NCI-H446 (cell line): ENCODE measurements around the gene USP43.
"Not testable (repeated sequence)": the region's sequence is repeated elsewhere in the genome, so short reads cannot be mapped to it uniquely, and the experiment has no call there.

ENCODE experiments used
- DNase-seq, 2 experiments: peaks; one replicate each; lab custom pipeline; 2025; lab: John Stamatoyannopoulos, UW

The USP43 gene, protein sequence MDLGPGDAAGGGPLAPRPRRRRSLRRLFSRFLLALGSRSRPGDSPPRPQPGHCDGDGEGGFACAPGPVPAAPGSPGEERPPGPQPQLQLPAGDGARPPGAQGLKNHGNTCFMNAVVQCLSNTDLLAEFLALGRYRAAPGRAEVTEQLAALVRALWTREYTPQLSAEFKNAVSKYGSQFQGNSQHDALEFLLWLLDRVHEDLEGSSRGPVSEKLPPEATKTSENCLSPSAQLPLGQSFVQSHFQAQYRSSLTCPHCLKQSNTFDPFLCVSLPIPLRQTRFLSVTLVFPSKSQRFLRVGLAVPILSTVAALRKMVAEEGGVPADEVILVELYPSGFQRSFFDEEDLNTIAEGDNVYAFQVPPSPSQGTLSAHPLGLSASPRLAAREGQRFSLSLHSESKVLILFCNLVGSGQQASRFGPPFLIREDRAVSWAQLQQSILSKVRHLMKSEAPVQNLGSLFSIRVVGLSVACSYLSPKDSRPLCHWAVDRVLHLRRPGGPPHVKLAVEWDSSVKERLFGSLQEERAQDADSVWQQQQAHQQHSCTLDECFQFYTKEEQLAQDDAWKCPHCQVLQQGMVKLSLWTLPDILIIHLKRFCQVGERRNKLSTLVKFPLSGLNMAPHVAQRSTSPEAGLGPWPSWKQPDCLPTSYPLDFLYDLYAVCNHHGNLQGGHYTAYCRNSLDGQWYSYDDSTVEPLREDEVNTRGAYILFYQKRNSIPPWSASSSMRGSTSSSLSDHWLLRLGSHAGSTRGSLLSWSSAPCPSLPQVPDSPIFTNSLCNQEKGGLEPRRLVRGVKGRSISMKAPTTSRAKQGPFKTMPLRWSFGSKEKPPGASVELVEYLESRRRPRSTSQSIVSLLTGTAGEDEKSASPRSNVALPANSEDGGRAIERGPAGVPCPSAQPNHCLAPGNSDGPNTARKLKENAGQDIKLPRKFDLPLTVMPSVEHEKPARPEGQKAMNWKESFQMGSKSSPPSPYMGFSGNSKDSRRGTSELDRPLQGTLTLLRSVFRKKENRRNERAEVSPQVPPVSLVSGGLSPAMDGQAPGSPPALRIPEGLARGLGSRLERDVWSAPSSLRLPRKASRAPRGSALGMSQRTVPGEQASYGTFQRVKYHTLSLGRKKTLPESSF

DNA sequence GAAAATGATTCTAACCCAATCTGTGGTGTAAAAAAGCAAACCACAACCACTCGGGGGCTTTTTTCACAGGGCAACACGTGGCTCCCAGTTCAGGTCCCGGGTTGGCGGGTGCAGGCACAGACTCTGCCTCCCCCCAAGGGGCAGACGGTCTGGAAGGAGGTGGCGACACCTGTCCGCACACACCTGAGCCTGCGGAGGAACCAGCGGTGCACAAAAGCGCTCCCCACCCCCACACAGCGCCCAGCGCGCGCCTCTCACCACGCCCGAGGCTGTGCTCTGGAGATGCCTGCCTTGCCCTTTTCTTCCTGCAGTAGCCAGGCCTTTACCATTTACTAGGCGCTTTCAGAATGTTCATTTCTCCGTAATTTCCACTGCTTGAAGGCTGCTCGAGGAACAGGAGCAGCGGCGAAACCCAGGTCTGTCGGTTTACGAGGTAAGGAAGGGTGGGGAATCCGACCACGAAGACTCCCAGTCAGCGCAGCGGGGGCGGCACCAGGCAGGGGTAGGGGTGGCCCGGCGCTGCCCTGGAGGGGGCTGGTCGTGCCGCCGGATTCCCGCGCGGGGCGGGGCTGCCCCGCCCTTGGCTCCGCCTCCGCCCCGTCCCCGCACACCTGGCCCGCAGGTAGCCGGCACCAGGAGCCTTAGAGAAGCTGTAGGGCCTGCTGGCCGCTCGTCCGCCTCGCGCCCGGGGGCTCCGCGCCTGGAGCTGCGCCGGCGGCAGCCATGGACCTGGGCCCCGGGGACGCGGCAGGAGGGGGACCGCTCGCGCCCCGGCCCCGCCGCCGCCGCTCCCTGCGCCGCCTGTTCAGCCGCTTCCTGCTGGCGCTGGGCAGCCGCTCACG, at the start of gene USP43:
TSS of gene USP43 (plus strand) at position 608 of the 842 bp plus-strand sequence. CDS start at position 724, 116 bp downstream.
- DNase-seq = no peak

DNA sequence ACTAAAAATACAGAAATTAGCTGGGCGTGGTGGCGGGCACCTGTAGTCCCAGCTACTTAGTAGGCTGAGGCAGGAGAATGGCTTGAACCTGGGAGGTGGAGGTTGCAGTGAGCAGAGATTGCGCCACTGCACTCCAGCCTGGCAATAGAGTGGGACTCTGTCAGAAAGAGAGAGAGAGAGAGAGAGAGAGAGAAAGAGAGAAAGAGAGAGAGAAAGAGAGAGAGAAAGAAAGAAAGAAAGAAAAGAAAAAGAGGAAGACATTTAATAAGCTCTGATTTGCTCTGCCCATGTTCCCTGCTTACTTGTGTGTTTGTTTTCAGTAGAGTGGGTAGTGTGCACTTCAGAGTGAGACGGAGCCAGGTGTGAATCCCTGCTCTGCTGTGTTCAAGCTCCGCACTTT, 47.7 kb upstream of the USP43 start:
- DNase-seq = not testable (repeated sequence)

DNA sequence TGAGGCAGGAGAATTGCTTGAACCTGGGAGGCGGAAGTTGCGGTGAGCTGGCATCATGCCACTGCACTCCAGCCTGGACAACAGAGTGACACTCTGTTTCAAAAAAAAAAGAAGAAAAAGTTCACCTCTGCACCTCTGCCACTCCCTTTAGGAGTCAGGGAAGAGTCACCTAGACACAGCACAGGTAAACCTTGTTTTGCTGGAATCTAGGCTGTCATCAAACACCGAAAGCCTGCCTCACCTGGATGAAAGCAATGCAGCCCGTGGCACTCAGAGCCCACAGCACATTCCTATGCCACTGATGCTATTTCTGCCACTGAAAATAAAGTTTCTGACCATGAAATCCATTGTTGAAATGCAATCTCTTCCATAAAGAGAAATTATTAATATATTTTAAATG, 46.7 kb upstream of the USP43 start:
- no peak for DNase-seq

DNA sequence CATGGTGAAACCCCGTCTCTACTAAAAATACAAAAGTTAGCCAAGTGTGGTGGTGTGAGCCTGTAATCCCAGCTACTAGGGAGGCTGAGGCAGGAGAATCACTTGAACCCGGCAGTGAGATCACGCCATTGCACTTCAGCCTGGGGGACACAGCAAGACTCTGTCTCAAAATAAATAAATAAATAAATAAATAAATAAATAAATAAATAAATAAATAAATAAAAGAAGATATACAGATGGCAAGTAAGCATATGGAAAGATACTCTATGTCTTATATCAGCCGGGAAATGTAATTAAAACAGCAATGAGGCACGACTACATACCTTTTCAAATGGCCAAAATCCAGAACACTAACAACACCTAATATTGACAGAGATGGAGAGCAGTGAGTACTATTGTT, 40.7 kb upstream of the USP43 start:
- DNase-seq = not testable (repeated sequence)

DNA sequence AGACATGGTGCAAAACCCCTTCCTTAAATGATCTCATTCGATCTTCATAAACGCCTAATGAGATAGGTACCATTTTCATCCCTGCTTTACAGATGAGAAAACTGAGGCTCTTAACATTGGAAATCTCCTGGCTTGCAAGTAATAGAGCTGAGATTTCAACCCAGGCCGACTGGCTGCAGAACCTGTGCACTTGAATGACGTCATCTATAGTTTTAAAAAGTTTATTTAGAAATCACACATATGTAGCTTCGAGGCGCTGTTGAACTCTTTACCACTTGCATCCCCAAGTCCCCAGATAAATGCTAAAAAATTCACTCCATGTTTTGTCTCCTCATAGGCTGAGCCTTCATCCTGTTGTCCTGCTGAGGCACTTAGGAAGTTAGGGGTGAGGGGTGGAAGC, 38.9 kb upstream of the USP43 start:
- DNase-seq = no peak

DNA sequence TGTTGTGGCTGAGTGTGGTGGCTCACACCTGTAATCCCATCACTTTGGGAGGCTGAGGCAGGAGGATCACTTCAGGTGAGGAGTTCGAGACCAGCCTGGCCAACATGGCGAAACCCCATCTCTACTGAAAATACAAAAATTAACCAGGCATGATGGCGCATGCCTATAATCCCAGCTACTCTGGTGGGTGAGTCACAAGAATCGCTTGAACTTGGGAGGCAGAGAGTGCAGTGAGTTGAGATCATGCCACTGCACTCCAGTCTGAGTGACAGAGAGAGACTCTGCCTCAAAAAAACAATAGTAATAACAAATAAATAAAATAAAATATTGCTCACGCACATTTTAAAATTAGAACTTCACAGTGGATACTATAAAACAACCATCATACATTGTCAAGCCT, 38.3 kb upstream of the USP43 start:
- not testable (repeated sequence) for DNase-seq

DNA sequence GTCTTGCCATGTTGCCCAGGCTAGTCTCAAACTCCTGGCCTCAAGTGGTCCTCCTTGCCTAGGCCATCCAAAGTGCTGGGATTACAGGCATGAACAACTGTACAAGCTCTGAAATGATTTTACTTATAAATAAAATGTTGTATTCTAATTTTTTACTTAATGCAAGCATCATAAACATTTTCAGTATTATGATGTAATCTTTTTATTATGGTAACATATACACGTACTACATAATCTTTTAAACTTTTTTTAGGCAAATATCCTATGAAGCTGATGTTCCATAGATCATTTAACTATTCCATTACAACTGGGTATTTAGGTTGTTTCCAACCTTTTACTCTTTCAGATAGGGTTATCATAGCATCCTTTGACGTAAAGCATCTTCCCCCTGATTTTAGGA, 33.8 kb upstream of the USP43 start:
- DNase-seq = no peak

DNA sequence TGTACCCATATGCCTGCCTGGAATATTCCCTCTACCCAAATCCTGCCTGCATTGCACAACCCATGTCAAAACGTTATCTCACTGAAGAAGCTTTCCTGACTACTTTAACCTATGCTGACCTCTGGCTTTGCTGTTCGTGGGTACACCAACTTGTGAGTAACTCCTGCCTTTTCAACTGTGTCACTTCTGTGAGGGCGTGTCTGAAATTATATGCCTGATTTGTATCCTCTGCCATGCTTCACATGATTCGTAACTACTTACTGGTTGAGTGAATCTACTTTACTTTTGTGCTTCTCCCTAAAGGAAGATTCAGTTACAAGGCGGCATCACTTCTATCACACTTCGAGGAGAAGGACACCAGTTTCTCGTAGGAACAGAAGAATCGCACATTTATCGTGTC, 33.3 kb upstream of the USP43 start:
- DNase-seq = no peak

DNA sequence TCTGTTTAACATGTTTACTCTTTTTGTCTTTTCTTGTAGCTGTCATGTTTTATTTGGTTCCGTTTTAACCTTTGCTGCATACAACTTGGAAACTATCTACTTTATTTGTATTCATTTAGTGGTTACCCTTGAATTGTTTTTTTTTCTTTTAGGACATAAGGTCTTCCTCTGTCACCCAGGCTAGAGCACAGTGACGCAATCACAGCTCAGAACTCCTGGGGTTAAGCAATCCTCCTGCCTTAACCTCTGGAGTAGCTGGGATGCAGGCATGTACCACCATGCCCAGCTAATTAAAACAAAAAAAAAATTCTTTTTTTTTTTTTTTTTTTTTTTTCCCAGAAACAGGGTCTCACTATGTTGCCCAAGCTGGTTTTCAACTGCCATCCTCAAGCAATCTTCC, 29.8 kb upstream of the USP43 start:
- DNase-seq = no peak

DNA sequence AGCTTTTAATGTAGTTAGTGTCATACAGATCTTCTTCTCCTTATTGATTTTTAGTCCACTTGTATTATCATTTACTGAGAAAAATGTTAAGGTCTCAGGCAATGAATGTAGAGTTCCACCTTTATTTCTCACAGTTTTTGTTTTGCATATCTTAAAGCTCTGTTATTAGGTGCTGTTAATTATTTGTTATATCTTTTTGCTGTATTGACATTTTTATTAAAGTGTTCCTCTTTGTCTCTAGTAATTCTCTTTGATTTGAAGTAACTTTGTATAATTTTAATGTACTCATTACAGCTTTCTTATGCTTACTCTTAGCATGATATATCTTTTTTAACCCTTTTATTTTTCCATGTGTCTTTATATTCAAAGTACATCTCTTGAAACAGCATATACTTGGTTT, 22.4 kb upstream of the USP43 start:
- no peak for DNase-seq

DNA sequence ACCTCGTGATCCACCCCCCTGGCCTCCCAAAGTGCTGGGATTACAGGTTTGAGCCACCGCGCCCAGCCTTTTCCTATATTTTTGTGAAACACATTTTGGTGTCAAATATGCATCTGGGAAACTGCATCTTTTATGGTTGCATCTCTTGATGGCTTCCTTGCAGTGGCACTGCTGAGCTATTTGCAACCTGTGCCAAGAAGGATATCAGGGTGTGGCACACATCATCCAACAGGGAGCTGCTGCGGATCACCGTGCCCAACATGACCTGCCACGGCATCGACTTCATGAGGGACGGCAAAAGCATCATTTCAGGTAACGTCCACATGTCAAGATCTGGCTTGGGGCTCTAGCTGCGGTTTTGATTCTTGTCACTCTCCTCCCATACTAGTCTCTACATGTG, 16.8 kb upstream of the USP43 start:
- no peak for DNase-seq

DNA sequence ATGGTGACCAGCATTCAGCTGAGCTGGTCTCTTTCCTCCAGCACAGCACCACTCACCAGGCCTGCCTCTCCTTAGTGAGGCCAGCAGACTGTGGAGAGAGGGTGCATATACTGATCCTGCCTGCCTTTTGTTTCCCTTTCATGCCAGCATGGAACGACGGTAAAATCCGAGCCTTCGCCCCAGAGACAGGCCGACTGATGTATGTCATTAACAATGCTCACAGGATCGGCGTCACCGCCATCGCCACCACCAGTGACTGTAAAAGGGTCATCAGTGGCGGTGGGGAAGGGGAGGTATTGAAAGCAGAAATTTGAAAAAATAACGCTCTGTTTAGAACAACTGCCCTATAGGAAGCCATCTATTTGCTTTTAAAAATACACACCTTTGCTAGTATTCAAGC, 12.6 kb upstream of the USP43 start:
- no peak for DNase-seq

DNA sequence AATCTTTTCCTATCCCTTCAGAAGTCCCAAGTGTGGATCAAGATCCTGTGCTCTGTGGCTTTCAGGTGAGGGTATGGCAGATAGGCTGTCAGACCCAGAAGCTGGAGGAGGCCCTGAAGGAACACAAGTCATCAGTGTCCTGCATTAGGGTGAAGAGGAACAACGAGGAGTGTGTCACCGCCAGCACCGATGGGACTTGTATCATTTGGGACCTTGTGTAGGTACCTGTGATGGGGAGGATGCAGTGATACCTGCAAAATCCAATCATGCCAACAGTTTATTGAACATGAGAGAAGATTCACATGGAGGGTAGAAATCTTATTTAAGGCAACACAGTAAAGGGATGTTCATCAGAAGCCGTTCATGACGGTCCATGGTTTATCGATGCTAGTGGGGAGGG, 10.0 kb upstream of the USP43 start:
- DNase-seq = no peak

DNA sequence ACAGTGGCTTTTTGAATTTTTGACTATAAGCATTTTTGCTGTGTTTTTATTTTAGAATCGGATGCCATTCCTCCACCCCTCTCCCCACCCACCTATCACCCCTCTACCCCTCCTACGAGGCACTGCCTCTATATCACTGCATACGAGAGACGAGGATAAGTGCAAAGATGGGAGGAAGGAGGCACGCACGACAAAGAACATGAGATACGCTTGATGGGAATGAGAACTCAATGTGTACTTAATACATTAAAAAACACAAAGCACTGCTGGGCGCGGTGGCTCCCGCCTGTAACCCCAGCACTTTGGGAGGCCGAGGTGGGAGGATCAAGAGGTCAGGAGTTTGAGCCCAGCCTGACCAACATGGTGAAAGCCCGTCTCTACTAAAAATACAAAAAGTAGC, 8.8 kb upstream of the USP43 start:
- DNase-seq = no peak

DNA sequence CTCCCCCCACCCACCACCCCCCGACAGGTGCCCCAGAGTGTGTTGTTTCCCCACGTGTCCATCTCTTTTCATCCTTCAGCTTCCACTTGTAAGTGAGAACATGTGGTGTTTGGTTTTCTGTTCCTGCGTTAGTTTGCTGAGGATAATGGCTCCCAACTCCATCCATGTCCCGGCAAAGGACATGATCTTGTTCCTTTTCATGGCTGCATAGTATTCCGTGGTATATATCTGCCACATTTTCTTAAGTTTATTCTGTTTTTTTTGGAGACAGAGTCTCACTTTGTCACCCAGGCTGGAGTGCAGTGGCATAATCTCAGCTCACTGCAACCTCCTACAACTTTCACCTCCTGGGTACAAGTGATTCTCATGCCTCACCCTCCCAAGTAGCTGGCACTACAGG, 4.9 kb upstream of the USP43 start:
- not testable (repeated sequence) for DNase-seq

DNA sequence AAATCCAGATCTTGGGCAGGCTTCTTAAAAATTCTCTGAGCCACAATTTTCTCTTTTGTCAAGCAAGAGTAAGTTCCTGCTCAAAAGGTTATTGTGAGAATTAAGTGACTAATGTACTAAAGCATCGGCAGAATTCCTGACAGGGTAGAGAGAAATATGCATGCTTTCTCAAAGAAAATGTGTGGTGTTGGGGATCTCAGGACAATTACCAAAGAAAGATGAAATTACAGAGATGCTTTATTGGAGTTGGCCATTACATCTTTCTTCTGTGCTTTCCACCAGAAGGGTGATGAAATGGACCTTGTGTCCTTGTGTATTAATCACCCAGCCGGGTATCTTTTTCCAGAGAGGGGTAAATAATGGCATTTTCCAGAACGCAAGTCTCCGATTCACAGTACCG, 1.7 kb upstream of the USP43 start:
- DNase-seq = no peak

DNA sequence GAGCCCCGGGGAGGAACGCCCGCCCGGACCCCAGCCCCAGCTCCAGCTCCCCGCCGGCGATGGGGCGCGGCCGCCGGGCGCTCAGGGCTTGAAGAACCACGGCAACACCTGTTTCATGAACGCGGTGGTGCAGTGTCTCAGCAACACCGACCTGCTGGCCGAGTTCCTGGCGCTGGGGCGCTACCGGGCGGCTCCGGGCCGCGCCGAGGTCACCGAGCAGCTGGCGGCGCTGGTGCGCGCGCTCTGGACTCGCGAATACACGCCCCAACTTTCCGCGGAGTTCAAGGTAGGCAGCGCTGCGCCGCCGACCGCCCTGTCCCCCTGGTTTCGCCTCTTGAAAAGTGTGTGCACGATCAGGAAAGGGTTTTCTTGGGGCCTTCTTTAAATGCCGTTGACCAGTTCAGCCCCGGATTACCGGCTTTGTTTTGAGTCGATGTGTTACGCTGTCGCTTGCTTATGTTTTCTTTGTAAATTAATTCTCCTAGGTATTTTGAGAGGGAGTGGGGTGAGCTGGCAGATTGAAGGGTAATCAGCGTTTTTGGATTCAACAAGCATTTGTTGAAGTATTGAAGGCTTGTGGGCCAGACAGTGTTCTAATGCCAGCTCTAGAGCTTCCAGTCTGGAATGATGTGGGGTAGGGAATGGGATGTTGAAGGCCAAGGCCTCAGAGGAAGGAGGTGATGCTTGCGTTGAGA, 681 bp downstream of the USP43 start:
- DNase-seq = no peak

DNA sequence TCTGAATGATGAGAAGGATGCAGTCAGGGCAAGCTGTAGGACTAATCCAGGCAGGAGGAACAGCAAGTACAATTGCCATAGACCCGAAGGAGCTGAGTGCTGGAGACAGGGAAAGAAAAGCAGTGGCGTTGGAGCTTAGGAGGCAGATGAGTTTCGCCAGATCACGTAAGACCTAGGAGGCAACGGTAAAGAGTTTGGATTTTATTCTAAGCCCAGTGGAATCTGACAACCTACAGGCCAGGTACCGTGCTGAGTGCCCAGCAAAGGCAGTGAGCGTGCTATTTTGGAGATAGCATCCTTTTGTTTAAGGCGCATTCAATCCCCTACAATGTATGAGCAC, 1.2 kb downstream of the USP43 start:
- no peak for DNase-seq

DNA sequence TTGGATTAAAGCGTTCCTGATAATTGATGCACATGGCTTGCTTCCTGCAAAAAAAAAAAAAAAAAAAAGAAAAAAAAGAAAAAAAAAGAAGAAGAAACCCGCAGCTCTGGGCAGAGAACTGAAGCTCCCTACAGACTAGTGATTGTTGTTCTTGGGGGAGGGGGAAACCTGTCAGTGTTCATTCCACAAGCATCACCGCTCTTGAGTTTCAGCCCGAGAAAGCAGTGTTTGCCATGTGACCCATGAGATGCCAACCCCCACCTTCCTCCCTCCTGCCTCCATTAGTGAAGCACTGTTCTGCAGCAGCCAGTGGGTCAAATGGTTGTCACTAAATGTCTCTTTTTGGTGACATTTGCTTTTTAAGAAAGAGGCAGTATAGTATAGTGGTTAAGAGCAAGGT, 1.7 kb downstream of the USP43 start:
- no peak for DNase-seq

DNA sequence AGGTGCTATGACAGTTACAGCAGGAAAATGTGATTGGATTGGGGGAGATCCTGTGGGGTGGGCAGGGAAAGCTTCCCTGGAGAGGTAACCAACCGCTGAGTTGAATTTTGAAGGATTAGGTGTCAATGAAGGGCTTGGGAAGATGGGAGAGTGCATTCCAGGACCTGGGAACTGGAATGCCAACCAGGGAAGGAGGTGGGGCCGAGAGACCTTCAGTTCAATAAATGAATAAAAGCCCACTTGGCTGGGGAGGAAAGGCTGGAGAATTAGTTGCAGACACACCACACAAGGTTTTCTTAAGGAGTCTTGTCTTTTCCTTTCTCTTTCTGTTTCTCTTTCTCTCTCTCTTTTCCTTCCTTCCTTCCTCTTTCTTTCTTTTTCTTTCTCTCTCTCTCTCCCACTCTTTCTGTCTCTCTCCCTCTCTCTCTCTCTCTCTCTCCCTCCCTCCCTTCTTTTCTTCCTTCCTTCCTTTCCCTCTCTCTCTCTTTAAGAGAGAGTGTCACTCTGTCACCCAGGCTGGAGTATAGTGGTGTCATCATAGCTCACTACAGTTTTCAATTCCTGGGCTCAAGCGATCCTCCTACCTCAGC, 3.3 kb downstream of the USP43 start:
- DNase-seq = no peak
